Tibial artery (tissue), 4 donors: Measurements from ENCODE around the gene CRYBG1.

Experiments
- DNase-seq, 2 donors: peaks; one replicate each; pipeline ENCODE4 v3.0.0-alpha.2; 2019
- H3K27ac ChIP-seq, 2 donors: fragments of 200-600 bp; sonication (generic) in 1 of 2; 1 replicate in 1 of 2; 2 replicates in 1 of 2; pipeline ENCODE4 v1.5.1; 2018 to 2019; ENCODE audit warnings: mild to moderate bottlenecking in 1 of 2
- H3K27me3 ChIP-seq, 2 donors: fragments of 200-600 bp; sonication (generic) in 1 of 2; one replicate each; pipeline versions ENCODE4 v1.5.1 to v1.6.0; 2016 to 2019
- H3K36me3 ChIP-seq, 3 donors: fragments of 200-600 bp; sonication (generic) in 2 of 3; one replicate each; pipeline ENCODE4 v1.5.1; 2016 to 2019; ENCODE audit warnings: mild to moderate bottlenecking in 2 of 3
- H3K4me1 ChIP-seq, 4 donors: fragments of 200-600 bp; sonication (generic) in 2 of 4; 1 replicate in 3 of 4; 2 replicates in 1 of 4; pipeline ENCODE4 v1.5.1; 2016 to 2019
- H3K4me3 ChIP-seq, 2 donors: fragments of 200-600 bp; sonication (generic) in 1 of 2; 1 replicate in 1 of 2; 2 replicates in 1 of 2; pipeline ENCODE4 v1.5.1; 2018 to 2019; ENCODE audit warnings: mild to moderate bottlenecking in 2 of 2
- H3K9me3 ChIP-seq, 3 donors: fragments of 200-600 bp; sonication (generic) in 1 of 3; one replicate each; pipeline ENCODE4 v1.5.1; 2016 to 2019
- intact Hi-C: fragments of 100-400 bp; cut with DNase I; formaldehyde crosslinking; loops from one replicate; pipeline ENCODE4 v1.15.0; 2023; ENCODE audit warnings: low total_unique reads
- TF ChIP-seq, protein P1 (sequence below), 2 experiments: fragments of 200-600 bp in 1 of 2; fragments of 450-650 bp in 1 of 2; IDR thresholded peaks; one replicate each; pipeline ENCODE4 v1.5.1; 2017 to 2019; ENCODE audit warnings: antibody characterized with exemption in 2 of 2, mild to moderate bottlenecking in 1 of 2, moderate library complexity in 1 of 2

The CRYBG1 gene

DNA sequence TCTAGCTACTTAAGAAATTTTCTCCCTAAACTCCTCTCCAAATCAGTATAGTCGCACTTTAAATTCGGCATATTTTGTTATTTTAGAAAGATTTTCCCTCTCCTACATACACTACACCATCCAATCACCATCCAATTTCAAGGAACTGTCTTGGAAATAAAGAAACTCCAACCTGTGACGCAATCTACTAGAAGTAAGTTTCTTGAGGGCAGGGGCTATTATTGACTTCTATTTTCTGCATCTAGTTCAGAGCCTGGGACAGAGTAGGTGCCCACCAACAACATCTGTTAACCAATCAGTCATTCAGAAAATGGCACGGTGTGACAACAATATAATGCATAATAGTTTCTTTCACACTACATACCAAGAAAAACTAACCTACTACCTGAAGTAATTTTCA is 38.6 kb upstream of the CRYBG1 start:
- H3K4me1 ChIP-seq, result peaks cover 0 to 20% (median 15%) of the 10 kb centered on the region in 4 donors
- no peak overlapping the region for H3K27ac ChIP-seq
- H3K4me3 ChIP-seq, result no peak overlapping the region
- TF ChIP-seq, protein P1, sequence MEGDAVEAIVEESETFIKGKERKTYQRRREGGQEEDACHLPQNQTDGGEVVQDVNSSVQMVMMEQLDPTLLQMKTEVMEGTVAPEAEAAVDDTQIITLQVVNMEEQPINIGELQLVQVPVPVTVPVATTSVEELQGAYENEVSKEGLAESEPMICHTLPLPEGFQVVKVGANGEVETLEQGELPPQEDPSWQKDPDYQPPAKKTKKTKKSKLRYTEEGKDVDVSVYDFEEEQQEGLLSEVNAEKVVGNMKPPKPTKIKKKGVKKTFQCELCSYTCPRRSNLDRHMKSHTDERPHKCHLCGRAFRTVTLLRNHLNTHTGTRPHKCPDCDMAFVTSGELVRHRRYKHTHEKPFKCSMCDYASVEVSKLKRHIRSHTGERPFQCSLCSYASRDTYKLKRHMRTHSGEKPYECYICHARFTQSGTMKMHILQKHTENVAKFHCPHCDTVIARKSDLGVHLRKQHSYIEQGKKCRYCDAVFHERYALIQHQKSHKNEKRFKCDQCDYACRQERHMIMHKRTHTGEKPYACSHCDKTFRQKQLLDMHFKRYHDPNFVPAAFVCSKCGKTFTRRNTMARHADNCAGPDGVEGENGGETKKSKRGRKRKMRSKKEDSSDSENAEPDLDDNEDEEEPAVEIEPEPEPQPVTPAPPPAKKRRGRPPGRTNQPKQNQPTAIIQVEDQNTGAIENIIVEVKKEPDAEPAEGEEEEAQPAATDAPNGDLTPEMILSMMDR (IDR thresholded peaks at IDR 0.05), result no peak
- no peak for DNase-seq
- intact Hi-C loops, result no loop called here
- no peaks in the 10 kb centered on the region for H3K27me3 ChIP-seq
- H3K36me3 ChIP-seq, result no peaks in the 10 kb centered on the region
- H3K9me3 ChIP-seq, result no peaks in the 10 kb centered on the region

DNA sequence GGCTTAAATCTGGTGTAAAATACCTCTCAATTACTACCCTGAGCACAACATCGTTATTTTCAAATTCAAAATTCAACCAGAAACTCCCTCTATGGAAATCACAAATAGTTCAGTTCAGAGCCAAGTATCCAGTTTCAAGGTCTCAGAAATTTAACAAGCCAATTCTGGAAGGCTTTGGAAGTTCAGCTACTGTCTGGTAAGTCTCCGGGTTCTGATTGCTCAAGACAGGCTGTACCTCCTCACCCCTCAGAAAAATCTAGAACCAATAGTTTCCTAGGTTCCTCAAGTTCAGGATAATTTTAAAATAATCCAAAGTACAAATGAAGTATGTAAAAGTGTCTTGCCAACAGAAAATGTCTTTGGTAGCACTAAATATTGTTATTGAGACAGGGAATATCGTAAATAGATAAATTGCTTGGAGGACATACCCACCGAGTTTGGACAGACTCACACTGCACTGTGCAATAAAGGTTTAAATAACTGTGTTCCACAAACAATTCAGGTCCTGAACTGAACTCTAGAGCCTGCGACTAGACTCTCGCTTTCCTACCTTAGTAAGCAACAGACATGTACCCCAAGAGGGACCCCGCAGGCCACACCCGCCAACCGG is 35.7 kb upstream of the CRYBG1 start:
- Histone ChIP-seq H3K36me3 (no peaks in the 10 kb centered on the region), H3K4me1 (peaks cover 0 to 20% (median 15%) of the 10 kb centered on the region in 4 donors), H3K27ac (peak overlapping the region; percentile 77 to 92), H3K4me3 (peak overlapping the region; percentile 62 to 94), H3K9me3 (no peaks in the 10 kb centered on the region), H3K27me3 (peaks cover 0 to 1% of the 10 kb centered on the region in 2 donors)
- DNase-seq, result no peak
- TF ChIP-seq, protein P1 (IDR thresholded peaks at IDR 0.05), result no peak
- intact Hi-C loops, result no loop called here

DNA sequence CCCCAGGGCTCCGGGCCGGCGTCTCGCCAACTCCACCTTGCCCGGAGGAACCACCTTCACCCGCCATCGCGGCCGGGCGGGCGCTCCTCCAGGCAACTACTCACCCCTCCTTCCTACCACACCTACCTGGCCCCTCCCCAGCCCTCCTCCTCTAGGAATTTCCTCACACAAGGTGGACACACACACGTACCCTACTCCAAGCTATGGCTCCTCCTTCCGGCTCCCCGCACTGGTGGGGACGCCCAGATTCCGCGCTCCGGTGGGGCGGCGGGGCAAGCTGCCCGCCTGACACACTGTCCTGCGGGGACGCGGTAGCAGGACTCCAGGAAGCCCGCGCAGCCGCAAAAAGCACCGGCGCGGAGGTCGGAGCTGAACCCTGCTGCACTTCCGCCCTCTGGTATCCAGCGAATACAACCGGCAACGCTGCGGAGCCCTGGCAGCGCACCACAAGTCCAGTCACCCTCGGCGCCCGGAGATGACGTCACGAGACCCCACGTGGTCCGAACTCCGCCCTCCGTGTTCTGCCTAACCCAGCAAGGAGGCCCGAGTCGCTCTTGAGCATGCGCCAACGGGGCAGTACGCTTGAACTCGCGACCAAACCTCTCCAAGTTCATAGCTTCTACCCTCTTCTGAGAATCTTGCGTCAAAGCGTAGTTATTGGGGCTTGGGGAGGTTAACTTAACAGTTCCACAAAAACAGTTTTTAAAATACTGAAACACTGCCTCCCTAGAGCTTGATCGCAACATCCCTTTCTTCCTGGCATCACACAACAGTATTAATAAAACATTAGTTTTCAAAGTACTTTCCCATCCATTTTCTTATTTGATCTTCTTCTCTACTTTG is 35.0 kb upstream of the CRYBG1 start, which contains the start of gene ATG5:
Gene ATG5, minus strand, starts transcription at position 425 of the 843 bp plus-strand sequence. CDS start 9,552 bp downstream, outside the sequence.
- peak within 1 kb of the TSS; percentile 62 to 94 for H3K4me3 ChIP-seq
- H3K4me1 ChIP-seq, result peaks cover 0 to 20% (median 15%) of the 10 kb centered on the region in 4 donors
- TF ChIP-seq, protein P1 (IDR thresholded peaks at IDR 0.05), result peak in 1 of 2 experiments; percentile 18
- peak within 1 kb of the TSS; percentile 77 to 92 for H3K27ac ChIP-seq
- intact Hi-C loops, result no loop called here
- H3K27me3 ChIP-seq, result peaks cover 0 to 3% of the 10 kb centered on the region in 2 donors
- H3K36me3 ChIP-seq, result no peaks in the 10 kb centered on the region
- H3K9me3 ChIP-seq, result no peaks in the 10 kb centered on the region
- DNase-seq, result peak; percentile 99 to 100

DNA sequence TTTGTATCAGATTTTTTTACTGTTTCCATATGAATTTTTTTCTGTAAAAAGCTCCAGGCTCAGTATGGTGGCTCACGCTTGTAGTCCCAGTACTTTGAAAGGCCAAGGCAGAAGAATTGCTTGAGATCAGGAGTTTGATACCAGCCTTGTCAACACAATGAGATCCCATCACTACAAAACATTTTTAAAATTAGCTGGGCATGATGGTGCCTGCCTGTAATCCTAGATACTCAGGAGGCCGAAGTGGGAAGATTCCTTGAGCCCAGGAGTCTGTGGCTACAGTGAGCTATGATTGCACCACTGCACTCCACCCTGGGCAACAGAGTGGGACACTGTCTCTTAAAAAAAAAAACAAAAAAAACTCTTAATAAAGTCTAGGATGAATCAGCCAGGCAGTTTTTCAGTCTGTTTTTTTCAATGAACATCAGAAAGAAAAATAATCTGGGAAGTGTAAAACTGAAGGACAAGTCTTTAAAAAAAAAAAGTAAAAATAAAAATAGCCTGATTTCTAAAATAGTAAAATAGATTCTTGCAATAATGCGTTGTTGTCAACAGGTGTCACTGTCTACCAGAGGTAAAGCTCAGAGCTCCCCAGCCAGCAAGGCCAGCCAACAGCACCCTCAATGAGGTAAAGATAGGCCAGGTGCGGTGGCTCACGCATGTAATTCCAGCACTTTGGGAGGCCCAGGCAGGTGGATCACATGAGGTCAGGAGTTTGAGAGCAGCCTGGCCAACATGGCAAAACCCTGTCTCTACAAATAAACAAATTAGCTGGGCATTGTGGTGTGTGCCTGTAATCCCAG is 25.7 kb upstream of the CRYBG1 start:
- no peak overlapping the region for H3K4me3 ChIP-seq
- intact Hi-C loops, result loop anchor here (10.0 kb wide), 1 partner anchor 230 kb away; no protein-coding TSS in a partner anchor
- TF ChIP-seq, protein P1 (IDR thresholded peaks at IDR 0.05), result peak; percentile 37 to 58
- H3K9me3 ChIP-seq, result no peaks in the 10 kb centered on the region
- DNase-seq, result no peak
- H3K36me3 ChIP-seq, result no peaks in the 10 kb centered on the region
- H3K4me1 ChIP-seq, result no peaks in the 10 kb centered on the region
- H3K27me3 ChIP-seq, result peaks cover 0 to 1% of the 10 kb centered on the region in 2 donors
- H3K27ac ChIP-seq, result no peak overlapping the region

DNA sequence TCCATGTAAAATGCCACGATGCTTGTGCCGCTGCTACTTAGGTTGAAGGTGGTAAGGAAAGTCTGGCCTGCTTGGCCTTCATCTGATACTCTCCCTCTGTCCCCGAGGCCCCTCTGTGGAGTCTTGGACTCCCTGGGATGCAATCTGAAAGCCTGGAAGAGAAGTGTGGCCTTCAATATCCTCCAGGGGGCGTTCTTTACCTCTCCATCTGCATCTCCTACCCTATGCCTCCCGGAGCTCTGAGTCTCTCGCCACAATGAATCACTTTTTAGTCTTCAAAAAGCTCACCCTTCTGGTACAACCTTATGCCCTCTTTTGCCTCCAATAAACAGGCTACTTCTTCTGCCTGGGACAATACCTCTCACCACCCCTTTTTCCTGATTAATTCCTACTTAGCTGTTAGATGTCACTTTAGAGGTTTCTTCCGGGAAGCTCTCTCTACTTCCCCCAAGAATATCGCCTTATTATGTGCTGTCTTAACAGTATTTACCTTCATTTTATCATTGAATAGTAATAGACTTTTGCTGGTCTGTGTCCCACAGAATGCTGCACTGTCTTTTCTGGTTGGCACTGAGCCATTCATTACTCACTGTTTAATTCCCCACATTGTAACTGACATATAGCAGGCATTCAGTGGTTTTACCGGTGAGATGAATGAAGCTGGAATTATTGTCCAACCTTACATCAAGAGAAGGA is 21.0 kb upstream of the CRYBG1 start:
- Histone ChIP-seq H3K9me3 (no peaks in the 10 kb centered on the region), H3K4me3 (no peak overlapping the region), H3K27me3 (peaks cover 0 to 5% of the 10 kb centered on the region in 2 donors), H3K4me1 (no peaks in the 10 kb centered on the region), H3K36me3 (no peaks in the 10 kb centered on the region), H3K27ac (no peak overlapping the region)
- intact Hi-C loops, result loop anchor here (10.0 kb wide), 1 partner anchor 225 kb away; no protein-coding TSS in a partner anchor
- DNase-seq, result peak in 1 of 2 donors; percentile 28
- TF ChIP-seq, protein P1 (IDR thresholded peaks at IDR 0.05), result peak; percentile 44 to 49
